ENCODE data around the gene GPR62. TPM values are rescaled to one million over a fixed set of nuclear protein-coding genes. Genes with fewer than 3 reads are reported as not detected.

Gene GPR62
- total and polyA plus RNA-seq, 2 of the 8 experiments (the other 6 are each of a cell fraction or from before 2014, with no cell fraction given) = 0.22 to 0.29 TPM

DNA sequence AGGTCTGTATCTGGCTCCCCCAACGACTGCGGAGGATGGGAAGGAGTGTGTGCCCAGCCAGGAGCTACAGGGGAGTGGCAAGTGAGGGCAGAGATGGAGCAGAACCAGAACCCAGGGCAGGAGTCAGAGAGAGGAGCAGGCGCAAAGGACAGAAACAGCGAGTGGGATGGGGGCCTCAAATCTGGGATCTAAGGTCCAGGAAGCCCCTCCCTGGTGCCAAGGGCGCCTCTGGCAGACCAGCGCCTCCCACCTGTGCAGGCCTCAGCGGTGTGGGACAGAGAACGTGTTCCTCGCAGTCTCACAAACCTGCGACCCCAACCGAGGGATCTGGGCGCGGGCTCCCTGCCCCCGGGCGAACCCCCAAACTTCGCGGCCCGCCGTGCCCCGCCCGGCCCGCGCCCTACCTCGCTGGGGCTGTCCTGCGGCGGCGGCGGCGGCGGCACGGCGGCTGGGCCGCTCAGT lies 11.8 kb downstream of the GPR62 start:
- H3K27ac ChIP-seq (ENCODE audit: low read depth, low read length) = no peak overlapping the region
- H2BK20ac ChIP-seq (ENCODE audit: low read length) = no peak overlapping the region
- H3K23ac ChIP-seq (ENCODE audit: insufficient read length) = no peak overlapping the region
- peak overlapping the region; percentile 77 to 85 for H3K4me2 ChIP-seq (ENCODE audit: insufficient read depth in 1 of 2, low read depth in 2 of 2, low read length in 2 of 2)
- H3K23me2 ChIP-seq (ENCODE audit: low read depth, low read length) = peaks cover 9% of the 10 kb centered on the region; the same call in 1 of the 2 replicates
- no peak overlapping the region for H3K14ac ChIP-seq (ENCODE audit: insufficient read length)
- peaks cover 0 to 6% of the 10 kb centered on the region in 2 experiments for H4K20me1 ChIP-seq (replicated peaks in 1 of 2; ENCODE audit: control insufficient read depth in 1 of 2, insufficient read depth in 2 of 2, low read length in 2 of 2)
- H2BK5ac ChIP-seq (ENCODE audit: low read depth, low read length) = peak overlapping the region; percentile 44; the same call in 1 of the 2 replicates
- H4K91ac ChIP-seq (replicated peaks; ENCODE audit: insufficient read length, low read length) = no peak overlapping the region
- peak overlapping the region; percentile 80; the same call in 1 of the 2 replicates for H2BK12ac ChIP-seq (ENCODE audit: low read depth, low read length)
- TF ChIP-seq KDM4A (IDR thresholded peaks at IDR 0.05; ENCODE audit: low read depth, low read length, severe bottlenecking) (peak; percentile 14), POLR2AphosphoS5 (IDR thresholded peaks at IDR 0.05; ENCODE audit: low read depth, low read length) (0 out of 2 replicates have a peak, but pooled peaks have one; percentile 18), GTF2F1 (IDR thresholded peaks at IDR 0.05; ENCODE audit: borderline replicate concordance, low read depth, low read length) (no peak), SRF (IDR thresholded peaks at IDR 0.05; ENCODE audit: low read depth, low read length) (no peak), POLR2A (IDR thresholded peaks at IDR 0.05; ENCODE audit: control extremely low read depth in 1 of 2, low read depth in 2 of 2, low read length in 2 of 2) (peak in 1 of 2 experiments; percentile 31; a peak in 1 of 3 replicates)
- TF ChIP-seq, protein P1, sequence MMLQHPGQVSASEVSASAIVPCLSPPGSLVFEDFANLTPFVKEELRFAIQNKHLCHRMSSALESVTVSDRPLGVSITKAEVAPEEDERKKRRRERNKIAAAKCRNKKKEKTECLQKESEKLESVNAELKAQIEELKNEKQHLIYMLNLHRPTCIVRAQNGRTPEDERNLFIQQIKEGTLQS (IDR thresholded peaks at IDR 0.05; ENCODE audit: insufficient read depth, low read depth, low read length) = no peak
- no peak overlapping the region for H4K5ac ChIP-seq (ENCODE audit: insufficient read length, low read depth, low read length)
- peaks cover 0 to 13% (median 2%) of the 10 kb centered on the region in 4 experiments; a peak in 5 of 7 replicates for H3K27me3 ChIP-seq (replicated peaks in 1 of 4; ENCODE audit: control insufficient read depth in 3 of 4, extremely low read depth in 1 of 4, insufficient read depth in 3 of 4, low read length in 3 of 4)
- H3K18ac ChIP-seq (ENCODE audit: extremely low read depth, low read length) = no peak overlapping the region; the same call in 1 of the 2 replicates
- CTCF ChIA-PET (ENCODE audit: partially characterized antibody) = interaction anchor here (1.7 to 10.5 kb wide), 3 partner anchors 10 to 86 kb away, joined by 4 to 66 read pairs (median 12); partner anchors contain the start of gene ACY1
- POLR2A ChIA-PET (ENCODE audit: partially characterized antibody) = interaction anchor here (0.7 to 29.3 kb wide), 9 partner anchors 8 to 187 kb away, joined by 3 to 923 read pairs (median 8); partner anchors contain the start of genes ABHD14A, ABHD14B, ACY1 and GPR62
- no peaks in the 10 kb centered on the region for H3K36me3 ChIP-seq (ENCODE audit: control insufficient read depth in 2 of 4, insufficient read depth in 4 of 4, low read length in 3 of 4)
- no peak overlapping the region; the same call in 1 of the 2 replicates for H2BK15ac ChIP-seq (ENCODE audit: low read length)
- H3K79me1 ChIP-seq (ENCODE audit: low read depth, low read length) = no peaks in the 10 kb centered on the region
- H2AFZ ChIP-seq (ENCODE audit: low read length) = no peak overlapping the region
- no peak overlapping the region for H4K8ac ChIP-seq (ENCODE audit: extremely low read depth, insufficient read depth, low read length)
- H3K9ac ChIP-seq (replicated peaks in 1 of 4; ENCODE audit: extremely low read depth in 1 of 4, low read depth in 3 of 4, low read length in 3 of 4) = peak overlapping the region in 1 of 4 experiments; percentile 25; a peak in 2 of 7 replicates
- H3K4me3 ChIP-seq (ENCODE audit: extremely low read depth in 1 of 4, insufficient read depth in 2 of 4, low read depth in 3 of 4, low read length in 4 of 4) = peak overlapping the region; percentile 30 to 64 (median 42); a peak in 6 of 8 replicates
- H2BK120ac ChIP-seq (replicated peaks; ENCODE audit: low read depth, low read length) = no peak overlapping the region
- H3K79me2 ChIP-seq (ENCODE audit: control insufficient read depth in 1 of 2, insufficient read depth in 2 of 2, low read length in 2 of 2) = no peaks in the 10 kb centered on the region
- H3K9me3 ChIP-seq (ENCODE audit: insufficient read depth in 2 of 2, low read depth in 1 of 2, low read length in 1 of 2) = no peaks in the 10 kb centered on the region
- no peak overlapping the region for H2AK5ac ChIP-seq (ENCODE audit: low read depth, low read length)
- no peak overlapping the region for H3K56ac ChIP-seq (replicated peaks; ENCODE audit: insufficient read length, low read depth, low read length)
- FAIRE-seq = no peak
- 16% methylated on average over 11 of the region's 33 CpGs; no CpG with 5 or more reads in 1 of the 2 experiments for WGBS, 2 experiments (ENCODE audit: extremely low coverage in 1 of 2, insufficient coverage in 1 of 2, insufficient read length in 1 of 2, insufficient replicate concordance in 2 of 2, low coverage in 1 of 2, low lambda C conversion rate in 2 of 2, missing lambda C conversion rate in 1 of 2)
- H3K4me1 ChIP-seq (replicated peaks in 1 of 4; ENCODE audit: control insufficient read depth in 3 of 4, insufficient read depth in 4 of 4, low read length in 3 of 4) = peaks cover 12 to 42% (median 33%) of the 10 kb centered on the region in 4 experiments
- H3K4ac ChIP-seq (replicated peaks; ENCODE audit: insufficient read length, low read depth, low read length) = no peak overlapping the region
- DNase-seq (ENCODE audit: low read depth in 1 of 2, low spot score in 2 of 2) = peak in 1 of 2 experiments; percentile 71

Measured in H1 (cell line).